SU-DHL-6 (cell line): ENCODE data around the gene ZNF341.

Experiments
- H2AFZ ChIP-seq: fragments of 200-600 bp; sonication (generic); 2 replicates; pipeline ENCODE4 v1.6.1; 2014; ENCODE audit warnings: low read depth, mild to moderate bottlenecking, moderate library complexity, mixed read lengths, antibody characterized with exemption, low read length; ENCODE audit not compliant: severe bottlenecking
- H3F3A ChIP-seq: fragments of 200-600 bp; shearing (Covaris generic); 2 replicates; pipeline ENCODE4 v1.6.0; 2016; ENCODE audit warnings: antibody characterized with exemption, mild to moderate bottlenecking; ENCODE audit not compliant: insufficient read depth
- H3K27ac ChIP-seq: fragments of 200-600 bp; sonication (generic); 2 replicates; pipeline ENCODE4 v1.5.1; 2016; ENCODE audit warnings: low read depth, mild to moderate bottlenecking, low read length, moderate library complexity, mixed read lengths
- H3K27me3 ChIP-seq: fragments of 200-600 bp; sonication (generic), shearing (Covaris generic); 2 replicates; pipeline ENCODE4 v1.6.0; 2014; ENCODE audit warnings: mild to moderate bottlenecking, low read length
- H3K36me3 ChIP-seq: fragments of 200-600 bp; sonication (generic); 2 replicates; pipeline ENCODE4 v1.6.1; 2014; ENCODE audit warnings: mild to moderate bottlenecking, low read length, mixed read lengths
- H3K4me2 ChIP-seq: fragments of 300-600, 200-600 bp; shearing (Covaris generic), sonication (generic); 2 replicates; pipeline ENCODE4 v1.6.0; 2014; ENCODE audit warnings: low read length, low read depth, mild to moderate bottlenecking; ENCODE audit not compliant: poor library complexity, severe bottlenecking
- H3K4me3 ChIP-seq: fragments of 200-600 bp; sonication (generic); 2 replicates; pipeline ENCODE4 v1.5.1; 2014; ENCODE audit warnings: antibody characterized with exemption, low read length, mild to moderate bottlenecking, mixed read lengths; ENCODE audit not compliant: insufficient read depth, poor library complexity, severe bottlenecking
- H3K79me2 ChIP-seq: fragments of 200-600 bp; sonication (generic); 2 replicates; pipeline ENCODE4 v1.6.1; 2014; ENCODE audit warnings: mild to moderate bottlenecking, low read length, moderate library complexity; ENCODE audit not compliant: insufficient read depth
- H3K9ac ChIP-seq: fragments of 200-600 bp; sonication (generic); 2 replicates; pipeline ENCODE4 v1.7.0; 2014; ENCODE audit warnings: mild to moderate bottlenecking, low read length
- H3K9me2 ChIP-seq: fragments of 200-600 bp; sonication (generic); replicated peaks from 2 replicates; pipeline ENCODE4 v1.6.1; 2014; ENCODE audit warnings: low read length; ENCODE audit not compliant: insufficient read depth
- H3K9me3 ChIP-seq: fragments of 200-600 bp; sonication (generic); 2 replicates; pipeline ENCODE4 v1.6.1; 2014; ENCODE audit warnings: low read length, mixed read lengths; ENCODE audit not compliant: insufficient read depth
- H4K20me1 ChIP-seq: fragments of 200-600 bp; sonication (generic); 2 replicates; pipeline ENCODE4 v1.6.1; 2014; ENCODE audit warnings: low read depth, mild to moderate bottlenecking, antibody characterized with exemption, low read length, moderate library complexity, mixed read lengths
- CTCF ChIP-seq: fragments of 200-600 bp; sonication (generic); IDR thresholded peaks from one replicate; pipeline ENCODE4 v1.5.1; 2017; ENCODE audit warnings: antibody characterized with exemption, mild to moderate bottlenecking, low read length, moderate library complexity; ENCODE audit not compliant: insufficient read depth, poor library complexity, severe bottlenecking
- EZH2phosphoT487 ChIP-seq: fragments of 200-600 bp; sonication (generic), shearing (Covaris generic); conservative IDR thresholded peaks from 2 replicates; pipeline ENCODE4 v1.6.1; 2018; ENCODE audit warnings: mild to moderate bottlenecking, antibody characterized with exemption, low read length, moderate library complexity, mixed read lengths

The ZNF341 gene

GRCh38 chr20:33808388-33808787 is 76.6 kb downstream of the ZNF341 start:
- H3K4me2 ChIP-seq: no peak overlapping the region
- H3K4me3 ChIP-seq: no peak overlapping the region
- peaks cover 3% of the 10 kb centered on the region; the same call in 1 of the 2 replicates for H4K20me1 ChIP-seq
- no peaks in the 10 kb centered on the region for H3K27me3 ChIP-seq
- H3K9me3 ChIP-seq: no peaks in the 10 kb centered on the region
- no peaks in the 10 kb centered on the region for H3K9me2 ChIP-seq
- TF ChIP-seq EZH2phosphoT487: no peak
- no peak for TF ChIP-seq CTCF
- no peak overlapping the region for H2AFZ ChIP-seq
- no peak overlapping the region for H3K9ac ChIP-seq
- H3K79me2 ChIP-seq: peaks cover 21% of the 10 kb centered on the region
- H3K27ac ChIP-seq: no peak overlapping the region
- H3K36me3 ChIP-seq: no peaks in the 10 kb centered on the region
- H3F3A ChIP-seq: no peaks in the 10 kb centered on the region

GRCh38 chr20:33810259-33810658 is 78.5 kb downstream of the ZNF341 start:
- H3K27ac ChIP-seq: 0 out of 2 replicates have a peak overlapping the region, but pooled peaks have one; percentile 10
- H4K20me1 ChIP-seq: peaks cover 10% of the 10 kb centered on the region; the same call in 1 of the 2 replicates
- H3K27me3 ChIP-seq: no peaks in the 10 kb centered on the region
- peak overlapping the region; percentile 31 for H3K4me3 ChIP-seq
- no peaks in the 10 kb centered on the region for H3K36me3 ChIP-seq
- H3K4me2 ChIP-seq: peak overlapping the region; percentile 59
- peaks cover 40% of the 10 kb centered on the region for H3K79me2 ChIP-seq
- H3K9me3 ChIP-seq: no peaks in the 10 kb centered on the region
- no peak for TF ChIP-seq CTCF
- no peak for TF ChIP-seq EZH2phosphoT487
- no peaks in the 10 kb centered on the region for H3F3A ChIP-seq
- no peaks in the 10 kb centered on the region for H3K9me2 ChIP-seq
- peak overlapping the region; percentile 17; the same call in 1 of the 2 replicates for H3K9ac ChIP-seq
- H2AFZ ChIP-seq: peak overlapping the region; percentile 79

- Histone ChIP-seq H3K27me3 (no peaks in the 10 kb centered on the region), H3K9ac (peak within 1 kb of the TSS; percentile 92), H3K4me2 (peak within 1 kb of the TSS; percentile 74), H3K79me2 (peaks cover 49% of the 10 kb centered on the region), H4K20me1 (peaks cover 10% of the 10 kb centered on the region; the same call in 1 of the 2 replicates), H3F3A (no peaks in the 10 kb centered on the region), H3K9me2 (no peaks in the 10 kb centered on the region), H3K4me3 (peak within 1 kb of the TSS; percentile 94), H3K9me3 (no peaks in the 10 kb centered on the region), H3K27ac (peak within 1 kb of the TSS; percentile 81), H2AFZ (peak within 1 kb of the TSS; percentile 79), H3K36me3 (0 out of 2 replicates have a peak, but pooled peaks cover 1% of the 10 kb centered on the region)
- TF ChIP-seq CTCF (no peak), EZH2phosphoT487 (no peak)
Measured at GRCh38 chr20:33810885-33811775, 79.3 kb downstream of the ZNF341 start, which contains the start of gene CHMP4B. Gene CHMP4B (plus strand): TSS chr20:33811348. CDS start chr20:33811469, 121 bp downstream.
